GM19023 (cell line): ENCODE results near the gene PLEK.
A peak's percentile ranks its signal among the peaks of the same experiment; 100 is the strongest.
"Not testable (repeated sequence)": the region's sequence is repeated elsewhere in the genome, so short reads cannot be mapped to it uniquely, and the experiment has no call there.

Source experiments
- ATAC-seq: cut with Tn5 transposase; IDR thresholded peaks from one replicate; pipeline ENCODE4 v1.9.1; 2021; ENCODE audit warnings: mild to moderate bottlenecking, moderate library complexity; ENCODE audit not compliant: unreplicated experiment

Gene PLEK

GRCh38 chr2:68438455-68439303 lies 73.6 kb downstream of the PLEK start:
- ATAC-seq: no peak

GRCh38 chr2:68441179-68441993 lies 76.3 kb downstream of the PLEK start:
- peak; percentile 97 for ATAC-seq

GRCh38 chr2:68441994-68442322 lies 76.9 kb downstream of the PLEK start:
- no peak for ATAC-seq

- ATAC-seq: not testable (repeated sequence)
These were observed 81.3 kb downstream of the PLEK start for GRCh38 chr2:68446425-68446824.
